H1 (cell line): Measurements from ENCODE around the gene ST3GAL3. TPM values are rescaled to one million over a fixed set of nuclear protein-coding genes. Genes with fewer than 3 reads are reported as not detected.
A peak's percentile ranks its signal among the peaks of the same experiment; 100 is the strongest.

Experiments
- CTCF ChIA-PET: fragments of 300-600 bp; sonication (Branson Sonifier 250); formaldehyde crosslinking; loops from one replicate; lab custom pipeline; 2021; ENCODE audit not compliant: partially characterized antibody; lab: Charles Lee
- POLR2A ChIA-PET: fragments of 300-600 bp; sonication (Branson Sonifier 250); formaldehyde crosslinking; loops from one replicate; lab custom pipeline; 2021; ENCODE audit warnings: inconsistent platforms; ENCODE audit not compliant: partially characterized antibody; lab: Charles Lee
- DNase-seq, 2 experiments: peaks; one replicate each; pipeline versions ENCODE4 v3.0.0 to v3.0.0-alpha.2; 2010 to 2022; ENCODE audit warnings: low spot score in 2 of 2, low read depth in 1 of 2, mixed read lengths in 1 of 2
- FAIRE-seq: peaks from 2 replicates; lab custom pipeline; 2011; peaks lifted over from hg19 to GRCh38; lab: Jason Lieb, UNC
- H2AFZ ChIP-seq: 2 replicates; pipeline ENCODE4 v1.8.1; 2012; ENCODE audit warnings: low read length, inconsistent platforms
- H2AK5ac ChIP-seq: 2 replicates; pipeline ENCODE4 v1.6.1; 2013; ENCODE audit warnings: low read depth, low read length
- H2BK120ac ChIP-seq: replicated peaks from 2 replicates; pipeline ENCODE3; 2013; ENCODE audit warnings: low read depth, low read length, inconsistent platforms
- H2BK12ac ChIP-seq: 2 replicates; pipeline ENCODE4 v1.6.1; 2013; ENCODE audit warnings: low read depth, low read length
- H2BK15ac ChIP-seq: 2 replicates; pipeline ENCODE4 v1.6.1; 2013; ENCODE audit warnings: low read length
- H2BK20ac ChIP-seq: 2 replicates; pipeline ENCODE4 v1.6.1; 2013; ENCODE audit warnings: low read length
- H2BK5ac ChIP-seq: 2 replicates; pipeline ENCODE4 v1.6.1; 2013; ENCODE audit warnings: low read depth, low read length
- H3K14ac ChIP-seq: 2 replicates; pipeline ENCODE4 v1.6.1; 2013; ENCODE audit warnings: inconsistent platforms; ENCODE audit not compliant: insufficient read length
- H3K18ac ChIP-seq: 2 replicates; pipeline ENCODE4 v1.6.1; 2013; ENCODE audit warnings: low read length; ENCODE audit errors: extremely low read depth
- H3K23ac ChIP-seq: 2 replicates; pipeline ENCODE4 v1.6.1; 2013; ENCODE audit warnings: inconsistent platforms; ENCODE audit not compliant: insufficient read length
- H3K23me2 ChIP-seq: 2 replicates; pipeline ENCODE4 v1.6.1; 2013; ENCODE audit warnings: low read depth, low read length
- H3K27ac ChIP-seq: 2 replicates; pipeline ENCODE4 v1.6.1; 2011; ENCODE audit warnings: low read depth, low read length, inconsistent platforms
- H3K27me3 ChIP-seq, 4 experiments: replicated peaks in 1 of 4; 1 replicate in 1 of 4; 2 replicates in 3 of 4; pipeline versions ENCODE4 v1.6.1 to v1.8.1; 2011 to 2013; ENCODE audit warnings: low read length in 3 of 4, mild to moderate bottlenecking in 3 of 4, inconsistent platforms in 2 of 4, mixed read lengths in 2 of 4, moderate library complexity in 1 of 4; ENCODE audit not compliant: control insufficient read depth in 3 of 4, insufficient read depth in 3 of 4; ENCODE audit errors: extremely low read depth in 1 of 4
- H3K36me3 ChIP-seq, 4 experiments: 2 replicates each; pipeline versions ENCODE4 v1.6.1 to v1.8.1; 2011 to 2013; ENCODE audit warnings: mild to moderate bottlenecking in 4 of 4, low read length in 3 of 4, moderate library complexity in 2 of 4, control low read depth in 1 of 4, inconsistent platforms in 1 of 4; ENCODE audit not compliant: insufficient read depth in 4 of 4, control insufficient read depth in 2 of 4
- H3K4ac ChIP-seq: replicated peaks from 2 replicates; pipeline ENCODE3; 2013; ENCODE audit warnings: low read length, low read depth, mixed read lengths, inconsistent platforms; ENCODE audit not compliant: insufficient read length
- H3K4me1 ChIP-seq, 4 experiments: replicated peaks in 1 of 4; 1 replicate in 1 of 4; 2 replicates in 3 of 4; pipeline versions ENCODE4 v1.6.1 to v1.8.1; 2011 to 2013; ENCODE audit warnings: low read length in 3 of 4, inconsistent platforms in 2 of 4, mixed read lengths in 1 of 4; ENCODE audit not compliant: insufficient read depth in 4 of 4, control insufficient read depth in 3 of 4
- H3K4me2 ChIP-seq, 2 experiments: 2 replicates each; pipeline versions ENCODE4 v1.6.1 to v1.8.1; 2011 to 2013; ENCODE audit warnings: low read depth in 2 of 2, low read length in 2 of 2, control low read depth in 1 of 2, inconsistent platforms in 1 of 2, mild to moderate bottlenecking in 1 of 2; ENCODE audit not compliant: insufficient read depth in 1 of 2
- H3K4me3 ChIP-seq, 4 experiments: fragments of 200-600, 300-600 bp in 1 of 4; sonication (generic), shearing (Covaris generic), sonication (Bioruptor Twin) in 1 of 4; 2 replicates each; pipeline versions ENCODE4 v1.5.1 to v1.8.1; 2011 to 2016; ENCODE audit warnings: low read length in 4 of 4, low read depth in 3 of 4, control low read depth in 2 of 4, inconsistent platforms in 2 of 4, mild to moderate bottlenecking in 2 of 4, mixed read lengths in 1 of 4, moderate library complexity in 1 of 4; ENCODE audit not compliant: insufficient read depth in 2 of 4; ENCODE audit errors: extremely low read depth in 1 of 4
- H3K56ac ChIP-seq: replicated peaks from 2 replicates; pipeline ENCODE3; 2013; ENCODE audit warnings: low read depth, mild to moderate bottlenecking, mixed read lengths, low read length, inconsistent platforms; ENCODE audit not compliant: insufficient read length
- H3K79me1 ChIP-seq: 2 replicates; pipeline ENCODE4 v1.6.1; 2013; ENCODE audit warnings: low read depth, low read length, control low read depth
- H3K79me2 ChIP-seq, 2 experiments: 2 replicates each; pipeline versions ENCODE4 v1.6.1 to v1.8.1; 2012 to 2013; ENCODE audit warnings: low read length in 2 of 2, mild to moderate bottlenecking in 2 of 2, inconsistent platforms in 1 of 2; ENCODE audit not compliant: insufficient read depth in 2 of 2, control insufficient read depth in 1 of 2
- H3K9ac ChIP-seq, 4 experiments: replicated peaks in 1 of 4; 1 replicate in 1 of 4; 2 replicates in 3 of 4; pipeline versions ENCODE4 v1.6.1 to v1.8.1; 2011 to 2013; ENCODE audit warnings: low read depth in 3 of 4, low read length in 3 of 4, control low read depth in 2 of 4, mild to moderate bottlenecking in 2 of 4, moderate library complexity in 2 of 4, inconsistent platforms in 1 of 4; ENCODE audit errors: extremely low read depth in 1 of 4
- H3K9me3 ChIP-seq, 2 experiments: 2 replicates each; pipeline versions ENCODE4 v1.6.1 to v1.8.1; 2012 to 2013; ENCODE audit warnings: mild to moderate bottlenecking in 2 of 2, moderate library complexity in 2 of 2, control low read depth in 1 of 2, inconsistent platforms in 1 of 2, low read depth in 1 of 2, low read length in 1 of 2, mixed read lengths in 1 of 2; ENCODE audit not compliant: insufficient read depth in 2 of 2
- H4K20me1 ChIP-seq, 2 experiments: replicated peaks in 1 of 2; 2 replicates each; pipeline versions ENCODE3 to v1.8.1; 2011 to 2013; ENCODE audit warnings: inconsistent platforms in 2 of 2, low read length in 2 of 2, mild to moderate bottlenecking in 1 of 2; ENCODE audit not compliant: insufficient read depth in 2 of 2, control insufficient read depth in 1 of 2
- H4K5ac ChIP-seq: 2 replicates; pipeline ENCODE4 v1.6.1; 2013; ENCODE audit warnings: low read length, low read depth, mixed read lengths, inconsistent platforms; ENCODE audit not compliant: insufficient read length
- H4K8ac ChIP-seq: 2 replicates; pipeline ENCODE4 v1.8.0; 2013; ENCODE audit warnings: mild to moderate bottlenecking, moderate library complexity, low read length, inconsistent platforms; ENCODE audit not compliant: insufficient read depth; ENCODE audit errors: extremely low read depth
- H4K91ac ChIP-seq: replicated peaks from 2 replicates; pipeline ENCODE3; 2013; ENCODE audit warnings: low read length, mixed read lengths, inconsistent platforms; ENCODE audit not compliant: insufficient read length
- MAFK ChIP-seq: IDR thresholded peaks from 2 replicates; pipeline ENCODE4 v1.6.1; 2012; ENCODE audit warnings: low read depth, mild to moderate bottlenecking, improper control_type of control experiment, low read length
- RFX5 ChIP-seq: IDR thresholded peaks from 2 replicates; pipeline ENCODE4 v1.6.1; 2011; ENCODE audit warnings: low read depth, low read length, improper control_type of control experiment, borderline replicate concordance
- SIN3A ChIP-seq, 2 experiments: IDR thresholded peaks in 1 of 2; conservative IDR thresholded peaks in 1 of 2; 2 replicates each; pipeline ENCODE4 v1.6.1; 2011 to 2012; ENCODE audit warnings: low read length in 2 of 2, improper control_type of control experiment in 1 of 2, low read depth in 1 of 2, mild to moderate bottlenecking in 1 of 2
- TAF1 ChIP-seq: IDR thresholded peaks from 2 replicates; pipeline ENCODE4 v1.6.1; 2011; ENCODE audit warnings: mild to moderate bottlenecking, low read depth, low read length
- TBP ChIP-seq: IDR thresholded peaks from 2 replicates; pipeline ENCODE4 v1.6.1; 2011; ENCODE audit warnings: low read depth, low read length, improper control_type of control experiment
- WGBS, 2 experiments: shearing (Covaris generic) in 1 of 2; methylation state at CpG; one replicate each; pipeline versions ENCODE4 v1.1.6 to v1.1.7; 2013 to 2015; ENCODE audit warnings: low lambda C conversion rate in 2 of 2, mixed read lengths in 2 of 2, inconsistent platforms in 1 of 2, low coverage in 1 of 2, missing lambda C conversion rate in 1 of 2; ENCODE audit not compliant: insufficient replicate concordance in 2 of 2, insufficient coverage in 1 of 2, insufficient read length in 1 of 2; ENCODE audit errors: extremely low coverage in 1 of 2, missing lambda C conversion rate in 1 of 2; 5-methylcytosine and 5-hydroxymethylcytosine counted together
- polyA plus RNA-seq, 7 experiments: library from polyadenylated mRNA; depleted of rRNA in 3 of 7; stranded (reverse) in 5 of 7; unstranded in 2 of 7; fragments of >200 nt in 5 of 7; fragments of 200-250 nt in 2 of 7; gene quantifications; 1 replicate in 5 of 7; 2 replicates in 1 of 7; 4 replicates in 1 of 7; pipeline versions ENCODE4 v1.2.1 to v1.2.3, GENCODE V29; 2011 to 2013; ENCODE audit warnings: missing spikeins in 2 of 7, mixed read lengths in 2 of 7
- total RNA-seq: library from RNA; stranded (reverse); fragmentation: NEBNext Ultra II Directional; extraction: Animal tissue kit (Norgen Biotek cat#: 25700); gene quantifications from 2 replicates; pipeline ENCODE4 v1.2.1, GENCODE V29; 2021
- TF ChIP-seq, protein P1 (sequence below): IDR thresholded peaks from 2 replicates; pipeline ENCODE4 v1.6.1; 2011; ENCODE audit warnings: low read depth, mild to moderate bottlenecking, low read length; ENCODE audit not compliant: insufficient read depth

ST3GAL3 gene
- total and polyA plus RNA-seq, 2 of the 8 experiments (the other 6 are each of a cell fraction or from before 2014, with no cell fraction given), result 6.8 to 7.0 TPM

DNA sequence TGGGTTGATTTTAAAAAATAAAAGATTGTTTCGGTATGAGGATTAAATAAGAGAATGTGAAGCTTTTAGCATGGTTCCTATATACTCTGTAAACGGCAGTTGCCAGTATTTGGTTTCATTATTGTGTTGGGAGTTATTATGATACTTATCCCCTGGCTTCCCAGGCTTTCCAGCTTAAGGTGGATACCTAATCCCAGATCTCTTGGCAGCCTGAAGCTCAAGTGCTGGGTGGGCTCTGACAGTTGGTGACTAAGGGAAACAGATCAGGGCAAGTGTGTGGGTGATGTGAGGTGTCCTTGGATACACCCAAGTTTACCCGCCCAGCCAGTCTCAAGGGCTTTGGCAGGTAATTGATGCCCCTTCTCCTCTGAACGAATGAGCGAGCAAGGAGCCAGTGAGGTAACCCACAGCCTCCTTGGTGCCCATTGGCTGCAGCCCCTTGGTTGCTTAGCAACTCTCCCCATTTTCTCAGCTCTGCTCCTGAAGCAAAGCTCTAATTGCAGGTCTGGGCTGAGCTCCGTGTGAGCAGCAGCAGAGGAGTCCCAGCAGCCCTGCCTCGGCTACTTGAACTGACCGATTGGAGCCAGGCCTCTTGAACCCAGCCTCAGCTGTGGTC, 245.5 kb downstream of the ST3GAL3 start:
- H2BK5ac ChIP-seq, result no peak overlapping the region
- WGBS, 2 experiments, result 48 to 94% methylated on average over 1 to 8 of the region's 8 CpGs
- H3K9ac ChIP-seq, result no peak overlapping the region
- H3K79me2 ChIP-seq, result 0 out of 4 replicates have a peak, but pooled peaks cover 0 to 4% of the 10 kb centered on the region in 2 experiments
- peaks cover 0 to 9% of the 10 kb centered on the region in 2 experiments for H4K20me1 ChIP-seq
- peak overlapping the region; percentile 14 to 57; a peak in 3 of 4 replicates for H3K4me2 ChIP-seq
- H3K4ac ChIP-seq, result no peak overlapping the region
- H3K36me3 ChIP-seq, result peaks cover 3 to 10% (median 6%) of the 10 kb centered on the region in 4 experiments; a peak in 4 of 8 replicates
- H3K23me2 ChIP-seq, result no peaks in the 10 kb centered on the region
- H2AK5ac ChIP-seq, result no peak overlapping the region
- no peak overlapping the region for H2BK15ac ChIP-seq
- H2BK12ac ChIP-seq, result no peak overlapping the region
- ChIA-PET POLR2A (interaction anchor here (0.6 to 2.1 kb wide), 8 partner anchors 10 to 358 kb away, joined by 3 to 10 read pairs (median 4); partner anchors contain the start of genes DPH2 and SLC6A9), CTCF (interaction anchor here (0.6 to 10.8 kb wide), 16 partner anchors 11 to 188 kb away, joined by 3 to 151 read pairs (median 4); partner anchors contain the start of genes ARTN, ATP6V0B and DPH2)
- no peak overlapping the region for H4K5ac ChIP-seq
- H3K79me1 ChIP-seq, result peaks cover 3% of the 10 kb centered on the region
- no peak overlapping the region for H3K56ac ChIP-seq
- H3K9me3 ChIP-seq, result no peaks in the 10 kb centered on the region
- no peak overlapping the region for H4K8ac ChIP-seq
- FAIRE-seq, result peak; percentile 96
- no peak overlapping the region for H3K14ac ChIP-seq
- no peak overlapping the region for H2AFZ ChIP-seq
- peak in 1 of 2 experiments; percentile 78 for DNase-seq
- H3K18ac ChIP-seq, result no peak overlapping the region; the same call in 1 of the 2 replicates
- H2BK120ac ChIP-seq, result no peak overlapping the region
- TF ChIP-seq, protein P1, sequence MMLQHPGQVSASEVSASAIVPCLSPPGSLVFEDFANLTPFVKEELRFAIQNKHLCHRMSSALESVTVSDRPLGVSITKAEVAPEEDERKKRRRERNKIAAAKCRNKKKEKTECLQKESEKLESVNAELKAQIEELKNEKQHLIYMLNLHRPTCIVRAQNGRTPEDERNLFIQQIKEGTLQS, result no peak
- TF ChIP-seq MAFK, result no peak
- 0 out of 2 replicates have a peak, but pooled peaks have one; percentile 18 for TF ChIP-seq TBP
- TF ChIP-seq RFX5, result peak; percentile 73
- TF ChIP-seq TAF1, result 0 out of 2 replicates have a peak, but pooled peaks have one; percentile 39
- 0 out of 4 replicates have a peak, but pooled peaks of 1 of the 2 experiments have one; percentile 34 for TF ChIP-seq SIN3A (conservative IDR thresholded peaks at IDR 0.05 in 1 of 2, IDR thresholded peaks at IDR 0.05 in 1 of 2; ENCODE audit: low read depth in 1 of 2, low read length in 2 of 2)
- H3K27me3 ChIP-seq, result no peaks in the 10 kb centered on the region
- no peak overlapping the region for H4K91ac ChIP-seq
- peaks cover 0 to 7% (median 5%) of the 10 kb centered on the region in 4 experiments; a peak in 5 of 7 replicates for H3K4me1 ChIP-seq
- no peak overlapping the region for H3K27ac ChIP-seq
- H3K4me3 ChIP-seq, result no peak overlapping the region
- no peak overlapping the region for H3K23ac ChIP-seq
- H2BK20ac ChIP-seq, result no peak overlapping the region
